NT2/D1 (cell line): Measurements from ENCODE around the gene KCNK16.

Source experiments
- SUZ12 ChIP-seq: IDR thresholded peaks from 2 replicates; pipeline ENCODE4 v1.6.1; 2011; ENCODE audit not compliant: insufficient read length, insufficient read depth; ENCODE audit errors: extremely low read depth
- YY1 ChIP-seq: IDR thresholded peaks from 2 replicates; pipeline ENCODE4 v1.6.1; 2011; ENCODE audit not compliant: insufficient read length, insufficient read depth

DNA sequence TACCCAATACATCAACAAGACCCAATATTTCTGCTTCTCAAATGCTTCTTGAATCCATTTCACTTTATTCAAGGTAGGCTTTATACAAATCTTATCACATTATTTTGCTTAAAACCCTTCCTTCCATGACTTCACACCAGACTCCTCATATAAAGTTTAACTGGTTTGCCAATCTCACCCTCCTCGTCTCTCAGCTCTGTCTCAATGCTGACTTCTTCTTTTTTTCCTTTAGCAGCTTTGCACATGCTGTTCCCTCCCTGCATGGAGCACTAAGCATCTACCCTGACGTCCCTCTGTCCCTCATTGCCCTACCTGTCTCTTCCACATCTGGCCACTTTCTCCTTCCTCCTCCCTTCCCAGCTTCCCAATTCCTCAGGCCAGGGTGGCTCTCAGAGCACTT lies 39.7 kb downstream of the KCNK16 start:
- TF ChIP-seq YY1 (no peak), SUZ12 (no peak)
